Right ventricle myocardium inferior (tissue), 1 donor: ENCODE results near the gene CD44. TPM values are rescaled to one million over a fixed set of nuclear protein-coding genes. Genes with fewer than 3 reads are reported as not detected.

Experiments used
- ATAC-seq: fragments of 200-7000 bp; cut with Tn5 transposase; one replicate; pipeline ENCODE4 v1.9.1; 2020; ENCODE audit warnings: mild to moderate bottlenecking, moderate library complexity
- DNase-seq: peaks from one replicate; pipeline ENCODE4 v3.0.0; 2021; ENCODE audit errors: missing footprints
- intact Hi-C: fragments of 100-400 bp; cut with DNase I; formaldehyde crosslinking; loops from one replicate; pipeline ENCODE4 v1.11.0; 2022
- total RNA-seq: library from RNA; stranded (reverse); fragmentation: NEBNext Ultra II Directional; extraction: Animal tissue kit (Norgen Biotek cat#: 25700); gene quantifications from one replicate; pipeline ENCODE4 v1.2.1, GENCODE V29; 2021
- donor health status: DM: no; HTN: yes; CAD: no; lungs with severe emphysema.

The CD44 gene
- total RNA-seq, 1 donor from 2014 or later, result 19.9 TPM

- ATAC-seq, result peak; percentile 23
- intact Hi-C loops, result loop anchor here (2.0 to 10.0 kb wide), 3 partner anchors 153 to 313 kb away; no protein-coding TSS in a partner anchor
- DNase-seq, result no peak
Observed at GRCh38 chr11:35237860-35238715, 99.1 kb downstream of the CD44 start.

DNA sequence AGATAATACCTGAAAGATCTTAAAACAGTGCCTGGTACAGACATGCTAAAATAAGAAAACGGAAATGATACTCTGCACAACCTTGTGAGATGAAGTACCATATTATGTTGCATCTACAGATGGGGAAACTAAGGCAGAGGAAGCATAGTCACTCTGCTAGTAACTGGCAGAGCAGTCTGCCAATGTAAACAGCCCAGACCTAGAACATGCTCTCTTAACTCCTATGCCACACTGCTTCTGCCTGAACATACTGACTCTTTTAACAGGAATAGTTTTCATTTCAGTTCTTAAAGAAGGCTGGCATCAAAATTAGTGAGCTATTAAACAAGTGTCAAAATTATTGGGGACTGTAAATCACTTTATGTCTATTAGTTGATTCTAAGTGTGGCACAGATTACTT is 99.9 kb downstream of the CD44 start:
- no peak for ATAC-seq
- DNase-seq, result no peak
- intact Hi-C loops, result loop anchor here (2.0 to 10.0 kb wide), 3 partner anchors 153 to 314 kb away; no protein-coding TSS in a partner anchor

DNA sequence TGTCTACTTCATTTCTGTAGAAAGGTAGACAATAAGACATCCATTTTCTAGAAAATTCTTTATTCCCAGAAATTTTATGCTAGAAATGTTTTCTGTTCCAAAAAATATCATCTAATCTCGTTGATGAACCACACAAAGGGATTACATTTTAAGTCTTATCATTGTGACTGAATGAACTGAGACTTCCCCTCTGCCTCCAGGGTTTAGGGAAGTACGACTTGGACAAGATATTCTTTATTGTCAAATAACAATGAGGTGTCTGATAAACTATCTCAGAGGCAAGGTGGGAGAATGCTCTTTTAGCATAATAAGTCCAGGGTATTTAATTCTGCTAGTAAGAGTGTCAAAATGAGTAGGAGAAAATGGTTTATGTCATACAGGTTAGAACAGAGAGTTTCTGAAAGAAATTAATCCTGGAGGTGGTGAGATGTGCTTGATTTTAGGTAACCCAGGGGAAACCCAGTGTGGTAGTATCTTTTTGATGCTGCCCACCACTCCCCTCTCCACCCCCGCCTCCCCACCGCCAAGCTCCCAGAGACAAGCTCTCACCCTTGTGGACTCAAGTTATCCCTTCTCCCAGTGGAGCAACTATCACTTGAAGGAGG is 100.6 kb downstream of the CD44 start:
- no peak for ATAC-seq
- no peak for DNase-seq

DNA sequence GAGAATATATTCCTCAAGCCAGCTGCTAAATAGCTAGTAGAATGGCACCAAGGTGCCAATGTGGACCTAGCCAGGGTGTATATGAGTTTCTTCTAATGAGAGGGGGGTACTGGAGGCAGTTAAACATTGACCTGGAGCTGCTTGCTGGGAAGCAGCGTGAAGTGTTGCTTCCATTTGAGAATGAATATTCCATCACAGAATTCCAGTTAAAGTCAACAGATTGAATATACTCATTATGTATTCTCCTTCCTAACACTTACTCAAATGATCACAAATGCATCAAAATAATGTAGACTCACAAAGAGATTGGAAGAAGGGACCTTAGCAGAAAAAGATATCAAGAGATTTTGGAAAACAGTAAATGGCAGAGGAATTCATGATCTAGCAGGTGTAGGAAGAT is 102.1 kb downstream of the CD44 start:
- intact Hi-C loops, result no loop called here
- DNase-seq (no peak), ATAC-seq (no peak)

More for the DNA sequence above, 100.6 kb downstream of the CD44 start:
- intact Hi-C loops, result loop anchor here (2.0 to 10.0 kb wide), 3 partner anchors 153 to 315 kb away; no protein-coding TSS in a partner anchor

- DNase-seq (no peak), ATAC-seq (no peak)
- intact Hi-C loops, result no loop called here
Observed at GRCh38 chr11:35241531-35241930, 102.6 kb downstream of the CD44 start.

GRCh38 chr11:35242412-35243242 is 103.7 kb downstream of the CD44 start:
- no peak for DNase-seq
- intact Hi-C loops, result no loop called here
- no peak for ATAC-seq

GRCh38 chr11:35243774-35244173 is 104.8 kb downstream of the CD44 start:
- intact Hi-C loops, result no loop called here
- ATAC-seq, result no peak
- no peak for DNase-seq

GRCh38 chr11:35245056-35245455 is 106.1 kb downstream of the CD44 start:
- intact Hi-C loops, result no loop called here
- ATAC-seq, result no peak
- DNase-seq, result no peak

- intact Hi-C loops, result no loop called here
- no peak for DNase-seq
- ATAC-seq, result peak; percentile 56
Observed at GRCh38 chr11:35245786-35246185, 106.8 kb downstream of the CD44 start.

- intact Hi-C loops, result no loop called here
- ATAC-seq (peak; percentile 37), DNase-seq (no peak)
Observed at GRCh38 chr11:35246745-35247144, 107.8 kb downstream of the CD44 start.

- DNase-seq (no peak), ATAC-seq (no peak)
- intact Hi-C loops, result no loop called here
Observed at GRCh38 chr11:35247428-35247827, 108.5 kb downstream of the CD44 start.

- no peak for ATAC-seq
- intact Hi-C loops, result no loop called here
- DNase-seq, result no peak
Observed at GRCh38 chr11:35247863-35248262, 108.9 kb downstream of the CD44 start.

DNA sequence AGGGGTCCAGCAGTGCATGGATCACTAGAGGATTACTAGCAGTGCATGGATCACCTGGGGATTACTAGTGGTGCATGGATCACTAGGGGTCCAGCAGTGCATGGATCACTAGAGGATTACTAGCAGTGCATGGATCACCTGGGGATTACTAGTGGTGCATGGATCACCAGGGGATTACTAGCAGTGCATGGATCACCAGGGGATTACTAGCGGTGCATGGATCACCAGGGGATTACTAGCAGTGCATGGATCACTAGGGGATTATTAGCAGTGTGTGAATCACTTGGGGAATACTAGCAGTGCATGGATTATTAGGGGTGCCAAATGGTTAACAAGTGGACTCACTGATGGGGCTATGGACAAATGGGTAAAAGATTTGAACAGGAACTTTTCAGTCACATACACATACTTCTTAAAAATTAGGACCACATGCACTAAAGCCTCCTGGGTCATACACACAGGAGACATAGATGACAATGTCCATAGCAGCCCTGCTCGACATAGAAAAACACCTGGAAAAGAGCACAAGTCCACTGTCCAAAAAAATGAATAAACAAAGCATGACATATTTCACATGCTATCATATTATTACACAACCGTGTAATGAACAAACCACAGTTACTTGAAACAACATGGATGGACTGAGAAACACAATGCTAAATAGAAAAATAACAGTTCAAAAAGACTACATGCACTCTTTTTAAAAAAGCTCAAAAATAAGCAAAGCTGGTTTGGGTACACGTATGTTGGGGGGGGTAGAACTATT is 109.8 kb downstream of the CD44 start:
- no peak for ATAC-seq
- DNase-seq, result no peak
- intact Hi-C loops, result no loop called here

GRCh38 chr11:35250192-35250591 is 111.2 kb downstream of the CD44 start:
- DNase-seq (no peak), ATAC-seq (no peak)
- intact Hi-C loops, result no loop called here

DNA sequence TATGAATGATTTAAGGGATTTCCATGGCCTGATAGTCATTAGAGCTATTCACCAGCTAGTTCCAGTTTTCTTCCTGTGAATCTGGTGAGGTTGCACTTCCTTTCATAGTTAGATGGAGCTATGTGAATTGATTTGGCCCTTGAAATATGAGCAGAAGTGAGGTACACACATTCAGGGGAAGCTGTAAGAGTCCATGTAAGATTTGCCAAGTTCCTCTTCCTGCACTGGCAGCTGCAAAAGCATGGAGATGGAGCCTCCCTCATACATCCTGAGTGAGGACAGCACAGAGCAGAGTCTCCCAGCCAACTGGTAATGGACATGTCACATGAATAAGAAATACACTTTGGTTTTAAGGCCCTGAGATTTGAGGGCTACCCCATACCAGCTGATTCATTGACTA is 111.7 kb downstream of the CD44 start:
- intact Hi-C loops, result no loop called here
- DNase-seq, result no peak
- no peak for ATAC-seq

DNA sequence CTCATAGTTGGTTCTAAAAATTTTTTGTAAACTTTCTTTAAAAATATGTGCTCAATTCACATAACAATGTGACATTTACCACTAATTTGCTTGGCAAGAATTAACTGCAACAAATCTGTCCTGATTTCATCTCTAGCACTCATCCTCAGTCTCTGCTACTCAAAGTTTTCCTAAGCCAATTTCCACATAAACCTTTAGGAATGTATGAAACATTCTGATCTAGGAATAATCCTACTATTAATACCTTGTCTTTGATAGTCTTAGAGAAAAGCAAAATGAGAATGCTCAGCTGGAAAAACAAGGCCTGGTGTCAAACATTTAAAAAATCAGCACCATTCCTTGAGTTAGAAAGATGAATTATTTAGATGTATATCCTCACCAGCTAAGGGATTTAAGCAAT is 114.3 kb downstream of the CD44 start:
- ATAC-seq, result no peak

GRCh38 chr11:35255514-35255913 is 116.5 kb downstream of the CD44 start:
- ATAC-seq (no peak), DNase-seq (no peak)
- intact Hi-C loops, result no loop called here

More for the DNA sequence above, 114.3 kb downstream of the CD44 start:
- intact Hi-C loops, result no loop called here
- DNase-seq, result no peak

- ATAC-seq (no peak), DNase-seq (no peak)
- intact Hi-C loops, result no loop called here
Observed at GRCh38 chr11:35256296-35256695, 117.3 kb downstream of the CD44 start.

DNA sequence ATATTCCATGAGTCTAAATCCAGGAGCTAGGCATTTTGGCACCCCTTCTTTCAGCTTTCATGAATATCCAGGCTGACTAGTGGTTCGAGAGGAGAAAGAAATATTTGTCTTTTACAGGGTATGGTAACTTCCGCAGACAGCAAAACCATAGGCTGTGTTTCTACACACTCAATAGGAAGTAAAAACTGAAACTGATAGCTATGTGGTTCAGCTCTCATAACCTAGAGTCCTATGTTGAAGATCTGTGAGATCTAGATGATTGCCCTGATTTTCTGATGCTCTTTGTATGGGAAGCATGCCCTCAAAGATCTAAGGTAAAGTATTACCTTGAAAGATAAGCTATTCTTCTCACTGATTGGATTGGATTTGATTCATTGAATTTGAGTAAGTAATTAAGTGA is 118.3 kb downstream of the CD44 start:
- ATAC-seq, result no peak
- DNase-seq, result no peak
- intact Hi-C loops, result no loop called here
